WI38 (cell line): ENCODE measurements around the gene ZNF736.
"Not testable (repeated sequence)": the region's sequence is repeated elsewhere in the genome, so short reads cannot be mapped to it uniquely, and the experiment has no call there.

Experiments used
- H3K4me3 ChIP-seq: 2 replicates; pipeline ENCODE4 v1.5.1; 2011; ENCODE audit warnings: low read depth, mild to moderate bottlenecking, control low read depth, low read length
- CTCF ChIP-seq: IDR thresholded peaks from 2 replicates; pipeline ENCODE4 v1.5.1; 2012; ENCODE audit warnings: low read depth, mild to moderate bottlenecking, control low read depth, low read length

Gene ZNF736

GRCh38 chr7:64308016-64308270 is 5.8 kb upstream of the ZNF736 start:
- TF ChIP-seq CTCF, result no peak
- peak overlapping the region; percentile 61 for H3K4me3 ChIP-seq

GRCh38 chr7:64310426-64310825 is 3.3 kb upstream of the ZNF736 start:
- TF ChIP-seq CTCF, result no peak
- H3K4me3 ChIP-seq, result no peak overlapping the region

- H3K4me3 ChIP-seq, result no peak overlapping the region
- no peak for TF ChIP-seq CTCF
Measured at GRCh38 chr7:64312826-64313225, 935 bp upstream of the ZNF736 start.

- no peak for TF ChIP-seq CTCF
- H3K4me3 ChIP-seq, result peak overlapping the region; percentile 95
Measured at GRCh38 chr7:64314566-64314965, 805 bp downstream of the ZNF736 start.

- not testable (repeated sequence) for H3K4me3 ChIP-seq
Measured at GRCh38 chr7:64316031-64316742, 2.4 kb downstream of the ZNF736 start.

- H3K4me3 ChIP-seq, result no peak overlapping the region
- no peak for TF ChIP-seq CTCF
Measured at GRCh38 chr7:64320547-64321513, 7.1 kb downstream of the ZNF736 start.

- H3K4me3 ChIP-seq, result not testable (repeated sequence)
Measured at GRCh38 chr7:64324166-64324565, 10.4 kb downstream of the ZNF736 start.

- not testable (repeated sequence) for H3K4me3 ChIP-seq
Measured at GRCh38 chr7:64348713-64349210, 35.0 kb downstream of the ZNF736 start.
